SK-N-SH (cell line): ENCODE data around the gene KRTAP29-1. TPM values are rescaled to one million over a fixed set of nuclear protein-coding genes. Genes with fewer than 3 reads are reported as not detected.

Experiments
- CTCF ChIA-PET: fragments of 300-600, 350-600 bp; formaldehyde crosslinking; extraction: SDS; loops from one replicate; lab custom pipeline; 2021; lab: Yijun Ruan, JAX
- POLR2A ChIA-PET: fragments of 350-600 bp; sonication (Branson Sonifier 250); formaldehyde crosslinking; extraction: SDS; loops from one replicate; lab custom pipeline; 2020; ENCODE audit warnings: antibody characterized with exemption, inconsistent platforms; lab: Yijun Ruan, JAX
- DNase-seq: peaks from one replicate; pipeline ENCODE4 v3.0.0; 2012
- H2AFZ ChIP-seq: fragments of 200-600 bp; sonication (generic); 2 replicates; pipeline ENCODE4 v1.8.1; 2016; ENCODE audit warnings: antibody characterized with exemption, mild to moderate bottlenecking, low read depth
- H3F3A ChIP-seq: fragments of 200-600 bp; sonication (generic); replicated peaks from 2 replicates; pipeline ENCODE3; 2016; ENCODE audit warnings: antibody characterized with exemption, mild to moderate bottlenecking; ENCODE audit not compliant: insufficient read depth
- H3K27ac ChIP-seq, 2 experiments: fragments of 200-500 bp in 1 of 2; fragments of 200-600 bp in 1 of 2; sonication (Bioruptor generic) in 1 of 2; sonication (generic), shearing (Covaris generic) in 1 of 2; 2 replicates each; pipeline versions ENCODE4 v1.5.1 to v1.6.1; 2014 to 2016; ENCODE audit warnings: low read depth in 2 of 2, inconsistent platforms in 1 of 2, low read length in 1 of 2, mild to moderate bottlenecking in 1 of 2, mixed read lengths in 1 of 2
- H3K27me3 ChIP-seq: fragments of 200-600 bp; sonication (generic), shearing (Covaris generic); 2 replicates; pipeline ENCODE4 v1.6.1; 2016; ENCODE audit warnings: mixed run types; ENCODE audit not compliant: insufficient read depth
- H3K36me3 ChIP-seq, 2 experiments: fragments of 200-500 bp in 1 of 2; fragments of 200-600 bp in 1 of 2; sonication (Bioruptor generic) in 1 of 2; sonication (generic) in 1 of 2; replicated peaks in 1 of 2; 2 replicates each; pipeline versions ENCODE3 to v1.5.1; 2014 to 2016; ENCODE audit warnings: low read length in 1 of 2, mild to moderate bottlenecking in 1 of 2; ENCODE audit not compliant: insufficient read depth in 2 of 2, control insufficient read depth in 1 of 2
- H3K4me1 ChIP-seq, 2 experiments: fragments of 200-500 bp in 1 of 2; fragments of 200-600 bp in 1 of 2; sonication (Bioruptor generic) in 1 of 2; sonication (generic), shearing (Covaris generic) in 1 of 2; 2 replicates each; pipeline versions ENCODE4 v1.5.1 to v1.6.1; 2014 to 2016; ENCODE audit warnings: low read depth in 1 of 2, low read length in 1 of 2, mixed run types in 1 of 2; ENCODE audit not compliant: insufficient read depth in 2 of 2, control insufficient read depth in 1 of 2
- H3K4me2 ChIP-seq: fragments of 200-600 bp; sonication (generic), shearing (Covaris generic); 2 replicates; pipeline ENCODE4 v1.6.1; 2017; ENCODE audit warnings: mixed run types
- H3K4me3 ChIP-seq, 2 experiments: fragments of 200-500 bp in 1 of 2; fragments of 200-600 bp in 1 of 2; sonication (Bioruptor generic) in 1 of 2; sonication (generic), shearing (Covaris generic) in 1 of 2; 2 replicates each; pipeline versions ENCODE4 v1.5.1 to v1.8.1; 2014 to 2016; ENCODE audit warnings: low read depth in 2 of 2, inconsistent platforms in 1 of 2, low read length in 1 of 2, mild to moderate bottlenecking in 1 of 2, mixed read lengths in 1 of 2, moderate library complexity in 1 of 2
- H3K79me2 ChIP-seq: fragments of 200-600 bp; sonication (generic); 2 replicates; pipeline ENCODE4 v1.8.1; 2017; ENCODE audit warnings: mild to moderate bottlenecking; ENCODE audit not compliant: insufficient read depth
- H3K9ac ChIP-seq: fragments of 200-600 bp; sonication (generic); 2 replicates; pipeline ENCODE4 v1.6.1; 2017; ENCODE audit warnings: mixed run types
- H3K9me2 ChIP-seq: fragments of 200-600 bp; sonication (generic); 2 replicates; pipeline ENCODE4 v1.6.1; 2017; ENCODE audit warnings: mixed run types
- H3K9me3 ChIP-seq: fragments of 200-600 bp; sonication (generic); 2 replicates; pipeline ENCODE4 v1.6.1; 2017; ENCODE audit warnings: mixed run types, mild to moderate bottlenecking, moderate library complexity
- H4K20me1 ChIP-seq: fragments of 200-600 bp; sonication (generic); 2 replicates; pipeline ENCODE4 v1.6.1; 2017; ENCODE audit warnings: mild to moderate bottlenecking, mixed run types; ENCODE audit not compliant: insufficient read depth
- CHD2 ChIP-seq: fragments of 150-350 bp; IDR thresholded peaks from 2 replicates; pipeline ENCODE4 v1.6.1; 2018; ENCODE audit warnings: low read length; ENCODE audit not compliant: partially characterized antibody
- EP300 ChIP-seq, 2 experiments: IDR thresholded peaks; 2 replicates each; pipeline versions ENCODE4 v1.4.0 to v1.6.1; 2012; ENCODE audit warnings: borderline replicate concordance in 1 of 2, low read depth in 1 of 2, low read length in 1 of 2
- FOSL2 ChIP-seq: IDR thresholded peaks from 2 replicates; pipeline ENCODE4 v1.4.0; 2012; ENCODE audit warnings: low read depth, mild to moderate bottlenecking, moderate library complexity, borderline replicate concordance
- FOXJ3 ChIP-seq: sonication (generic); formaldehyde crosslinking; IDR thresholded peaks from 2 replicates; pipeline ENCODE4 v1.5.1; 2020; ENCODE audit warnings: mild to moderate bottlenecking, missing genetic modification reagents
- MEF2A ChIP-seq: IDR thresholded peaks from 2 replicates; pipeline ENCODE4 v1.4.0; 2012; ENCODE audit warnings: low read depth, borderline replicate concordance
- RCOR1 ChIP-seq: fragments of 150-350 bp; IDR thresholded peaks from 2 replicates; pipeline ENCODE4 v1.6.1; 2017; ENCODE audit warnings: antibody characterized with exemption, low read length
- RXRA ChIP-seq: IDR thresholded peaks from 2 replicates; pipeline ENCODE4 v1.4.0; 2012; ENCODE audit warnings: low read depth, mild to moderate bottlenecking, borderline replicate concordance
- SMC3 ChIP-seq: IDR thresholded peaks from 2 replicates; pipeline ENCODE4 v1.6.1; 2012; ENCODE audit warnings: low read depth, low read length, improper control_type of control experiment
- TAF1 ChIP-seq: IDR thresholded peaks from 2 replicates; pipeline ENCODE4 v1.6.1; 2012; ENCODE audit warnings: low read depth, mild to moderate bottlenecking, low read length, moderate library complexity, borderline replicate concordance
- WGBS: methylation state at CpG from one replicate; pipeline ENCODE4 v1.1.6; 2017; ENCODE audit warnings: low lambda C conversion rate; 5-methylcytosine and 5-hydroxymethylcytosine counted together
- polyA plus RNA-seq, 3 experiments: library from polyadenylated mRNA; depleted of rRNA; stranded (reverse); fragments of >200 nt; gene quantifications; 2 replicates each; pipeline ENCODE4 v1.2.3, GENCODE V29; 2012
- TF ChIP-seq, protein P1 (sequence below): IDR thresholded peaks from 2 replicates; pipeline ENCODE4 v1.4.0; 2012; ENCODE audit warnings: low read depth, borderline replicate concordance
- TF ChIP-seq, protein P2 (sequence below): IDR thresholded peaks from 2 replicates; pipeline ENCODE4; 2012
- TF ChIP-seq, protein P3 (sequence below): fragments of 200-600 bp; sonication (generic); IDR thresholded peaks from 2 replicates; pipeline ENCODE4 v1.6.1; 2017; ENCODE audit warnings: antibody characterized with exemption, mild to moderate bottlenecking, moderate library complexity
- TF ChIP-seq, protein P4 (sequence below): IDR thresholded peaks from 2 replicates; pipeline ENCODE4 v1.4.0; 2012; ENCODE audit warnings: low read depth, borderline replicate concordance

KRTAP29-1 gene
- polyA plus RNA-seq, 1 of the 3 experiments (the other 2 are of a cell fraction): not detected

DNA sequence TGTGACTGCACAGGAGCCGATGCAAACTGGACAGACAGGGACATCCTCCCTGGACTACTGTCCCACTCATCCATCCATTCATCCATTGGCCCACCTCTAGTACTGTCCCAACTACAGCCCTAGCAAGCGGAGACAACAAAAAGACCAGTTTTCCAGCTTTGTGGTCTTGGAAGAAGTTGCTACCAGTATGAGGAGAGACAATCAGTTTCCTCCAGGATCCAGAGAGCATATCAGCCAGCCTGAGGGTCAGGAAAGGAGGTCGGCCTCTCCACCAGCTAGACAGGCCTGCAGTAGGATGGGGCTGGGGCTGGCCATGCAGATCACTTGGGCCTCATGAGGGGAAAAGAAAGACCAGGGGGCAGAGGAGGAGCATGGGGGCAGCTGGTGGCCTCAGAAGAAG, 31.2 kb upstream of the KRTAP29-1 start:
- POLR2A ChIA-PET: no interaction called here
- H3K9me2 ChIP-seq: no peaks in the 10 kb centered on the region
- no peak overlapping the region for H2AFZ ChIP-seq
- TF ChIP-seq SMC3 (no peak), CHD2 (no peak), MEF2A (no peak), RXRA (no peak), FOSL2 (no peak), TAF1 (no peak), FOXJ3 (CRISPR knock-in tag) (no peak), RCOR1 (no peak), EP300 (IDR thresholded peaks at IDR 0.05; ENCODE audit: borderline replicate concordance in 1 of 2, low read depth in 1 of 2, low read length in 1 of 2) (no peak)
- TF ChIP-seq, protein P1, sequence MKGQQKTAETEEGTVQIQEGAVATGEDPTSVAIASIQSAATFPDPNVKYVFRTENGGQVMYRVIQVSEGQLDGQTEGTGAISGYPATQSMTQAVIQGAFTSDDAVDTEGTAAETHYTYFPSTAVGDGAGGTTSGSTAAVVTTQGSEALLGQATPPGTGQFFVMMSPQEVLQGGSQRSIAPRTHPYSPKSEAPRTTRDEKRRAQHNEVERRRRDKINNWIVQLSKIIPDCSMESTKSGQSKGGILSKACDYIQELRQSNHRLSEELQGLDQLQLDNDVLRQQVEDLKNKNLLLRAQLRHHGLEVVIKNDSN: no peak
- TF ChIP-seq, protein P2, sequence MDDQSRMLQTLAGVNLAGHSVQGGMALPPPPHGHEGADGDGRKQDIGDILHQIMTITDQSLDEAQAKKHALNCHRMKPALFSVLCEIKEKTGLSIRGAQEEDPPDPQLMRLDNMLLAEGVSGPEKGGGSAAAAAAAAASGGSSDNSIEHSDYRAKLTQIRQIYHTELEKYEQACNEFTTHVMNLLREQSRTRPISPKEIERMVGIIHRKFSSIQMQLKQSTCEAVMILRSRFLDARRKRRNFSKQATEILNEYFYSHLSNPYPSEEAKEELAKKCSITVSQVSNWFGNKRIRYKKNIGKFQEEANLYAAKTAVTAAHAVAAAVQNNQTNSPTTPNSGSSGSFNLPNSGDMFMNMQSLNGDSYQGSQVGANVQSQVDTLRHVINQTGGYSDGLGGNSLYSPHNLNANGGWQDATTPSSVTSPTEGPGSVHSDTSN: no peak
- TF ChIP-seq, protein P3, sequence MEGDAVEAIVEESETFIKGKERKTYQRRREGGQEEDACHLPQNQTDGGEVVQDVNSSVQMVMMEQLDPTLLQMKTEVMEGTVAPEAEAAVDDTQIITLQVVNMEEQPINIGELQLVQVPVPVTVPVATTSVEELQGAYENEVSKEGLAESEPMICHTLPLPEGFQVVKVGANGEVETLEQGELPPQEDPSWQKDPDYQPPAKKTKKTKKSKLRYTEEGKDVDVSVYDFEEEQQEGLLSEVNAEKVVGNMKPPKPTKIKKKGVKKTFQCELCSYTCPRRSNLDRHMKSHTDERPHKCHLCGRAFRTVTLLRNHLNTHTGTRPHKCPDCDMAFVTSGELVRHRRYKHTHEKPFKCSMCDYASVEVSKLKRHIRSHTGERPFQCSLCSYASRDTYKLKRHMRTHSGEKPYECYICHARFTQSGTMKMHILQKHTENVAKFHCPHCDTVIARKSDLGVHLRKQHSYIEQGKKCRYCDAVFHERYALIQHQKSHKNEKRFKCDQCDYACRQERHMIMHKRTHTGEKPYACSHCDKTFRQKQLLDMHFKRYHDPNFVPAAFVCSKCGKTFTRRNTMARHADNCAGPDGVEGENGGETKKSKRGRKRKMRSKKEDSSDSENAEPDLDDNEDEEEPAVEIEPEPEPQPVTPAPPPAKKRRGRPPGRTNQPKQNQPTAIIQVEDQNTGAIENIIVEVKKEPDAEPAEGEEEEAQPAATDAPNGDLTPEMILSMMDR: no peak
- TF ChIP-seq, protein P4, sequence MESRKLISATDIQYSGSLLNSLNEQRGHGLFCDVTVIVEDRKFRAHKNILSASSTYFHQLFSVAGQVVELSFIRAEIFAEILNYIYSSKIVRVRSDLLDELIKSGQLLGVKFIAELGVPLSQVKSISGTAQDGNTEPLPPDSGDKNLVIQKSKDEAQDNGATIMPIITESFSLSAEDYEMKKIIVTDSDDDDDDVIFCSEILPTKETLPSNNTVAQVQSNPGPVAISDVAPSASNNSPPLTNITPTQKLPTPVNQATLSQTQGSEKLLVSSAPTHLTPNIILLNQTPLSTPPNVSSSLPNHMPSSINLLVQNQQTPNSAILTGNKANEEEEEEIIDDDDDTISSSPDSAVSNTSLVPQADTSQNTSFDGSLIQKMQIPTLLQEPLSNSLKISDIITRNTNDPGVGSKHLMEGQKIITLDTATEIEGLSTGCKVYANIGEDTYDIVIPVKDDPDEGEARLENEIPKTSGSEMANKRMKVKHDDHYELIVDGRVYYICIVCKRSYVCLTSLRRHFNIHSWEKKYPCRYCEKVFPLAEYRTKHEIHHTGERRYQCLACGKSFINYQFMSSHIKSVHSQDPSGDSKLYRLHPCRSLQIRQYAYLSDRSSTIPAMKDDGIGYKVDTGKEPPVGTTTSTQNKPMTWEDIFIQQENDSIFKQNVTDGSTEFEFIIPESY: no peak
- no peaks in the 10 kb centered on the region for H3K36me3 ChIP-seq
- no peaks in the 10 kb centered on the region for H3K9me3 ChIP-seq
- no peak overlapping the region for H3K4me2 ChIP-seq
- no peak overlapping the region for H3K4me3 ChIP-seq
- WGBS: 56% methylated on average over 3 of the region's 3 CpGs
- H3K27ac ChIP-seq: no peak overlapping the region
- no peaks in the 10 kb centered on the region for H3F3A ChIP-seq
- no peak for DNase-seq
- H3K27me3 ChIP-seq: no peaks in the 10 kb centered on the region
- H3K79me2 ChIP-seq: no peaks in the 10 kb centered on the region
- CTCF ChIA-PET: interaction anchor here (0.6 to 2.2 kb wide), 2 partner anchors 12 to 1901 kb away, joined by 3 to 9 read pairs; no protein-coding TSS in a partner anchor
- no peak overlapping the region for H3K9ac ChIP-seq
- H4K20me1 ChIP-seq: no peaks in the 10 kb centered on the region
- H3K4me1 ChIP-seq: no peaks in the 10 kb centered on the region
